ACHN (cell line): ENCODE measurements around the gene GCNT2.
A peak's percentile ranks its signal among the peaks of the same experiment; 100 is the strongest.
"Not testable (repeated sequence)": the region's sequence is repeated elsewhere in the genome, so short reads cannot be mapped to it uniquely, and the experiment has no call there.

Experiments
- DNase-seq: peaks from one replicate; pipeline ENCODE4 v3.0.0-alpha.2; 2015
- in situ Hi-C: cut with HindIII; loops from 2 replicates; pipeline ENCODE4 v1.10.0; 2017; ENCODE audit warnings: low sequenced_read_pairs, low pct_ligation_motif_present, low pct_unique_long_range_greater_than_20kb

Gene GCNT2

DNA sequence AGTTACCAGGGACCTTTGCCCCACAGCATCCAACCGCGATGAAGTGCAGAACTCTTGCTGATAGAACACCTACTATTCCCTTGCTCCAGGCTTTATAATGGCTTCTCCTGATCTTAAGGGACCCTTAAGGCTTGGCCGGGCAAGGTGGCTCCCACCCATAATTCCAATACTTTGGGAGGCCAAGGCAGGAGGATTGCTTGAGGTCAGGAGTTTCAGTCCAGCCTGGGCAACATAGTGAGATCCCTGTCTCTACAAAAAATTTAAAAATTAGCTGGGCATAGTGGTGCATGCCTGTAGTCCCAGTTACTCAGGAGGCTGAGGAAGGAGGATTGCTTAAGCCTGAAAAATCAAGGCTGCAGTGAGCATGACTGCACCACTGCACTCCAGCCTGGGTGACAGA lies 68.8 kb downstream of the GCNT2 start:
- DNase-seq: no peak
- in situ Hi-C loops: no loop called here

DNA sequence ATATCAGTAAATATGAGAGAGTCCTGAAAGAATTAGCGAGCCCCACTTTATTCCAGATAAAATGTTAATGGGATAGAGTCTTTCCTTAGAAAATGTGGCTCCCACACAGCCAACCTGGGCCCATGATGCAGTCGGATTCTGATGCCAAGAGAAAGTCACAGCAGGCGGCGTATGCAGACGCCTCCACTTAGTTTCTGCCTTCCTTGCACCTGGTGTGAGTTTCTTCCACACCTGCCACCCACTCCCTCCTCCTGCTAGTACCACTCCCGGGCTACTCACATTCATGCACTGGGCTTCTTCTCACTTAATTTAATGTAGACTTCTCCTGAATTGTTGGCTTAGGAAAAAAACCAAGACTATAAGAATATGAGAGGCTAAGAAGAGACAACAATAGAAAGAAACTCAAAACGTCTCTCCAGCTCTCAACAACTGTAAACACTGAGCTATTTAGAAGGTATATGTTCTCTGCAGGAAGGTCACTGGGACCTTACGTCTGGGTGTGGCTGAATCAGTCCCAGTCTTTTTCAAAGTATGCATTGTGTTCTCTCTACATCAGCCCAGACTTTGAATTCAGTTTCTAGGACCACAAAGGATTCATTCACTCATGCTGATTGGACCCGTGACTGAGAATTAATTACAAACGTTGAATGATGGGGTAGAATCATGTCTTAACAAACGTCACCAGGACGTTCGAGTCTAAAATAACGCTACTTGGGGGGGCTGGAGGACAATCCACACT lies 70.4 kb downstream of the GCNT2 start:
- no peak for DNase-seq
- in situ Hi-C loops: no loop called here

DNA sequence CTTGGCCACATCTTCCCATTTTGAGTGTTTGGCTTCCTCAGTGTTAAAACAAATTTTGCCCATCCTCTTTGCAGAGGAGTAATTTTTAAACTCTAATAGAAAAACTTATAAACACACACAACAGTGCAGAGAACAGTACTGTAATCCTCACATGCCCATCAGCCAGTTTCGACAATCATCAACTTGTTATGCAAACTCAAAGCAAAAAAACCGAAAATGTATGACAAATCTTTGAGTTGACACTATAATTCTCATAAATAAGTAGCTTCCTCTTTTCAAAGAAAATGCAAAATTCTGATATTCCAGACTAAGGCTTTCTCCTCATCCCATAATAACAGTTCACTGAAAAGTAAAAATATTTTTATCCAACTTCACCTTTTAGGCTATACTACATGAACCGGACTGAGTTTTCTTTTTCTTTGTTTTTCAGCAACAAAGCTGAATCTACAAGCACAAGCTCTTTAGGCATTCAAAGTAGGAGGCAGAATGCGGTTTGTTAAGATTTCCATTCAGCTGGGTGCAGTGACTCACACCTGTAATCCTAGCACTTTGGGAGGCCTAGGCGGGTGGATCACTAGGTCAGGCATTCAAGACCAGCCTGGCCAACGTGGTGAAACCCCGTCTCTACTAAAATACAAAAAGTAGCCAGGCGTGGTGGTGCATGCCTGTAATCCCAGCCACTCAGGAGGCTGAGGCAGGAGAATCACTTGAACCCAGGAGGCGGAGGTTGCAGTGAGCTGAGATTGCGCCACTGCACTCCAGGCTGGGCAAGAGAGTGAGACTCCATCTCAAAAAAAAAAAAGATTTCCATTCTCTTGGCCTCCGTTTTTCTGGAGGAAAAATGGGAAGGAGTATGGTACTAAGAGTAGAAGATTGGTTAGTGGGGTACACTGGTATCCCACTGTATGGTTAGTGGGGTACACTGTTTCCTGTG lies 74.8 kb downstream of the GCNT2 start:
- in situ Hi-C loops: no loop called here
- DNase-seq: peak; percentile 46

DNA sequence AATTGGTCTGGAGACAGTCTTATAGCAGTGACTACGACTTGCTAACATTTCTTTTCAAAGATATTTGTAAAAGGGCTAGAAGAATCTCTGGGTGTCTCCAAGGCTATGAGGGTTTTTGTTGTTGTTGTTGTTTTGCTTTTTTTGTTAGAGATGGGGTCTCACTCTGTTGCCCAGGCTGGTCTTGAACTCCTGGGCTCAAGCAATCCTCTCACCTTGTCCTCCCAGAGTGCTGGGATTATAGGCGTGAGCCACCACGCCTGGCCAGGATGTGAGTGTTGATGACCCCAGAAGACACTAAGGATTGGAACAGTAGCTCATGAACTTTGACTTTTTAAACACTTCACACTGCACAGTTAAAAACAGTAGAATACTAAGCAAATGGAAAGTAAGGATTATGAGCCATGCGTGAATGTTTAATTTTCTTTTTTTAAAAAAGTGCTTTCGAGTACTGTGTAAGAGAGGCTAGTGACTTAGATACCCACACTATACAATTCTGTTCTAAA lies 76.4 kb downstream of the GCNT2 start:
- in situ Hi-C loops: no loop called here
- DNase-seq: no peak

DNA sequence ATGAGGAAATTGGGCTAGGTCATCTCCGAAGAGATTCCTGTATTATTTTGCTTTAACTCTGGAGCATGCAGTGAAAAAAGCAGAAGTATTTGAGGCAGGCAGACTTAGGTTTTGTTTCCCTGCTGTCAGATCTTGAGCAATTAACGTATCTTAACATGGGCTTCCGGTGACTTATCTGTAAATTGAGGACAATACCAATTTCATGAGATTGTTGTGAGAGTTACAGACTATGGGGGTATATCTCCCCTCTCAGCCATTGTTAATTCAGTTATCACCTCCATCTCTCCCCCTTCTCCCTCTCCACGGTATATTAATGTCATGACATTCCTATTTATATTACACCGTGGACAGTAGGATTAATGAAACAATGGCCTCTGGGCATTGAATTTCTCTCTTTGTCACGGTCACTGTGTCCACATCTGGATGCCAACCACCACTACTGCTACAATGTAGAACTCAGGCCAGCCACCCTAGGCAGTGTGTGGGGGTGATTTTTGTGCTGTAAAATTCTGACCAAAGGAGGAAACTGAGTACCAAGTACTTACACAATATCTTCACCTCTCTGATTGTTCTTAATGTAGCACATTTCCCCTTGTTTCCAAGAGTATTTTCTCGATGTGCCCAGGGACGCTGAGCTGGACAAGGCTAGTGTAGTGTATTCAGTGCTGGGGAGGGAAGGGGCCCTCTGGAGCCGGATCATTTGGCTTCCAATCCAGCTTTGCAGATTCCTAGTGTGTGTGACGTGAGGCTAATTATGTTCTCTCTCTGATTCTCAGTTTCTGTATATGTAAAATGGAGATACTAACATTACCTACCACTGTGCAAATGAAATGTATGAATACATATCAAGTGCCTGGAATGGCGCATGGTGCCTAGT lies 77.2 kb downstream of the GCNT2 start:
- in situ Hi-C loops: no loop called here
- DNase-seq: no peak

DNA sequence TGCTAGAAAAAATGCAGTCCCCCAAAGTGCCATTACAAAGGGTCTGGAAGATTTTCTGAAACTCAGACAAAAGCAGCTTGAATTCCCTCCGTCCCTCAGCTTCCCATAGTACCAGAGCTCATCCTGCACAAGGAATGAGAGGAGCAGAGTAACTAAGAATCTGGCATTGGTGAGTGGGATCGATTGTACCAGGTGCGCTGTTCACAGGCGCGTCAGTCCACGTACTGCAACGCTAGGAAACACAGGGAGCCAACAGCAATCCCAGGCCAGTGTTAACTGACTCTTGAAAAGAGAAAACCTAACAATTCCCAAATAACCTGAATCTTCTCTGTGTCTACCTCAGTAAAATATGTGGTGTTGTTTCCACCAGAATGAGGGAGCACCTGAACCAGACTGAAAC lies 77.9 kb downstream of the GCNT2 start:
- in situ Hi-C loops: no loop called here
- no peak for DNase-seq

DNA sequence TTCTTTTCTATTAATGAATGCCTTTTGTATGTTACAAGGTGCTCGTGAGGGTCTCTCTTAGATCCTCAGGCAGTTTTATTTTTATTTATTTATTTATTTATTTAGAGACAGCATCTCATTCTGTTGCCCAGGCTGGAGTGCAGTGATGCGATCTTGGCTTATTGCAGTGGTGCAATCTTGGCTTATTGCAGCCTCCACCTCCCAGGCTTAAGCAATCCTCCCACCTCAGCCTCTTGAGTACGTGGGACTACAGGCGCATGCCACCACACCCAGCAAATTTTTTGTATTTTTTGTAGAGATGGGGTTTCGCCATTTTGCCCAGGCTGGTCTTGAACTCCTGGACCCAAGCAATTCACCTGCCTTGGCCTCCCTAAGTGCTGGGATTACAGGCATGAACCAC lies 79.5 kb downstream of the GCNT2 start:
- in situ Hi-C loops, DNase-seq: not testable (repeated sequence)

DNA sequence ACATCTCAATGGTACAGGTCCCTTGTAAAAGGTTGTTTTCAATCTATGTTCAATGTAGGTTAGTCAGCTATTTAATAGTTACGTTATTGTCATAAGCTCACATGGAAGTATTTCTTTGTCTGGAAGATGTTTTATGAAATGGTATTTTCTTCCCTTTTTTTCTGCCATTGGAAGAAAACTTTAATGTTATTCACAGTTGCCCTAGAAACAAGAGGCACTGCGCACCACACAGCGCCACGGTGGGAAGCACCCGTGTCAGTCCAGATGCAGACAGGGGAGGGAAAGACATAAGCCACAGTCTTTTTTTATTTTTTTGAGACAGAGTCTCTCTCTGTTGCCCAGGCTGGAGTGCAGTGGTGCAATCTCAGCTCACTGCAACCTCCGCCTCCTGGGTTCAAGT lies 82.1 kb downstream of the GCNT2 start:
- no peak for DNase-seq
- in situ Hi-C loops: no loop called here

DNA sequence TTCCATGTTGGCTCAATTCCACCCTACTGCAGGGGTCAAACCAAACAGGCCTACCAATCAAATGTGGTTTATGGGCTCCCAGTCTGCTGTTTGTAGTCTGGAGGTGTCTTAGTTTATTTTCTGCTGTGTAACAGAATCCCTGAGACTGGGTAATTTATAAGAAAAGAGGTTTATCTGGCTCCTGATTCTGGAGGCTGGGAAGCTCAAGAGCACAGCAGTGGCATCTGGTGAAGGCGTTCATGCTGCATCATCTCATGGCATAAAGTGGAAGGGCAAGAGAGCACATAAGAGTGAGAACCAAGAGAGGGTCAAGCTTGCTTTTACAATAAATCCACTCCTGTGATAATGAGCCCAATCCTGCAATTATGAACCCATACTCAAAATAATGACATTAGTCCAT lies 87.9 kb downstream of the GCNT2 start:
- in situ Hi-C loops: no loop called here

DNA sequence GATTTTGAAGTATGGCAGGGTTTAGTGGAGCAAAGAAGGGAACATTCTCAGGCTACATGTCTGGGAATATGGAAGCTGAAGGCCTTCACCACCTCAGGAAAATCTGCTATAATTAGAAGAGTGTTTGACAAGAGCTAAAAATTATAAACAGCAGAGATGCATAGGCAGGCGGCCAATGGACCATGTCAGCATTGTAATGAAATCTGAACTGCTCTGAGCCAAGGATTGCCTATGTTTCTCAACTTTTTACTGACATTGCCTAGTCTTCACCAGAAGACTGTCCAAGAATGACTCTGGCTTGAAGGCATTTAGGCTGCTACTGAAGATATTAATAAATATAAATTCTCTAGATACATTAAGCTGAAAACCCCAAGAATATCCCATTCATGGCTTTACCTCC lies 89.1 kb downstream of the GCNT2 start:
- DNase-seq: no peak
- in situ Hi-C loops: no loop called here

More for the DNA sequence above, 87.9 kb downstream of the GCNT2 start:
- DNase-seq: no peak

DNA sequence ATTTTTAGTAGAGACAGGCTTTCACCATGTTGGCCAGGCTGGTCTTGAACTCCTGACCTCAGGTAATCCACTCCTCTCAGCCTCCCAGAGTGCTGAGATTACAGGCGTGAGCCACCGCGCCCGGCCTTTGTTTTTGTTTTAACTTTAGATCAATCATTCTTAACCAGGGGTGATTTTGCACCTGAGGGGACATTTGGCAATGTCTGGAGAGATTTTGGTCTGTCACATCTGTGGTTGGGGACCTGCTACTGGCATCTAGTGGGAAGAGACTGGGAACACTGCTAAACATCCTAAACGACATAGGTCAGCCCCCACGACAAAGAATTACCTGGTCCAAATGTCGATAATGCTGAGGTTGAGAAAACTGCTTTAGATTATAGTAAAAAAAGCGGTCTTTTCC lies 91.0 kb downstream of the GCNT2 start:
- in situ Hi-C loops: no loop called here
- DNase-seq: no peak

DNA sequence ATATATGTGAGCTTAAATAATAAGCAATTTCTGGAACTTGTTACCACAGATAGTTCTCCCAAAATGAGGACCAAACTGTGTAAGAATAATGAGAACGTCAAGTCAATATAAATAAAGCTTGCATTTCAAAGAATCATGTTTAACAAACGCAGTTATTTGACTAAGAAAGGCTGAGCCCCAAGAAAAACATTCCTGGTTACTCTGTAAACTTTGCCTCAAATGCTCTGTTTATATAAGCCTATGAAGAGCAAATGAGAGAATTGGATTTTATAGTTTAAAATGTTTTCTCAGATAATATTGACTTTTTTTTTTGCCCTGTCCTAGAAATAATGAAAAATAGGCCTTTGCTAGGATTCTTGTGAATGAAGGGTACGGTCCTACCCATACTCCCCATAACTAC lies 91.9 kb downstream of the GCNT2 start:
- in situ Hi-C loops: no loop called here
- DNase-seq: no peak

DNA sequence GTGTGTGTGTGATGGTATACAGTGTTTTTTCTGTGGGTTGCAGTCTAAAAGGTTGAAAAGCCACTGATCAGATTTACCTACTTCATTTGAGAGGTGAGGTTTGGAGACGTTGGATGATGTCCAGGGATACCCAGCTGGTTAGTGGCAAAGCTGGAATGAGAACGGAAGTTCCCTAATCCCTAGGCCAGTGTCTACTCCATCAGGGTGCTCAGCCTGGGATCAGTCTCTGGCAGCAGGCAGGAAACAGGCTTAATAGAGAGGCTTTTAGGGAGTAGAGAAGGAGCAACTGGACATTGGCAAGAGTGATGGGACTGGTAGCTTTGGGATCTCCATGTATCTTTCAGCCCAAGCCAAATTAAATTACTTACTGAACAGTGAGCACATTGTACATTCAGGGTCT lies 92.6 kb downstream of the GCNT2 start:
- no peak for DNase-seq
- in situ Hi-C loops: no loop called here

DNA sequence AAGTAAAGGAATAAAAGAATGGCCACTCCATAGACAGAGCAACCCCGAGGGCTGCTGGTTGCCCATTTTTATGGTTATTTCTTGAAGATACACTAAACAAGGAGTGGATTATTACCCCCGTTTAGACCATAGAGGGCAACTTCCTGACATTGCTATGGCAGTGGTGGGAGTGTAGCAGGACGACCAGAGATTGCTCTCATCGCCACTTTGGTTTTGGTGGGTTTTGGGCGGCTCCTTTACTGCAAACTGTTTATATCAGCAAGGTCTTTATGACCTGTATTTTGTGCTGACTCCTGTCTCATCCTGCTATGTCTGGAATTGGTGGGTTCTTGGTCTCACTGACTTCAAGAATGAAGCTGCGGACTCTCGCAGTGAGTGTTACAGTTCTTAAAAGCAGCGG lies 94.5 kb downstream of the GCNT2 start:
- in situ Hi-C loops: no loop called here
- no peak for DNase-seq

DNA sequence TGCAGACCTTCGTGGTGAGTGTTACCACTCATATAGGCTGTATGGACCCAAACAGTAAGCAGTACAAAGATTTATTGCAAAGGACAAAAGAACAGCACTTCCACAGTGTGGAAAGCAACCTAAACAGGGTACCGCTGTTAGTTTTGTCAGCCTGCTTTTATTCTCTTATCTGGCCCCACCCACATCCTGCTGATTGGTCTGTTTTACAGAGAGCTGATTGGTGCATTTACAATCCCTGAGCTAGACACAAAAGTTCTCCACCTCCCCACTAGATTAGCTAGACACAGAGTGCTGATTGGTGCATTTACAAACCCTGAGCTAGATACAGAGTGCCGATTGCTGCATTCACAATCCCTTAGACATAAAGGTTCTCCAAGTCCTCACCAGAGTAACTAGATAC lies 95.1 kb downstream of the GCNT2 start:
- in situ Hi-C loops: not testable (repeated sequence)

DNA sequence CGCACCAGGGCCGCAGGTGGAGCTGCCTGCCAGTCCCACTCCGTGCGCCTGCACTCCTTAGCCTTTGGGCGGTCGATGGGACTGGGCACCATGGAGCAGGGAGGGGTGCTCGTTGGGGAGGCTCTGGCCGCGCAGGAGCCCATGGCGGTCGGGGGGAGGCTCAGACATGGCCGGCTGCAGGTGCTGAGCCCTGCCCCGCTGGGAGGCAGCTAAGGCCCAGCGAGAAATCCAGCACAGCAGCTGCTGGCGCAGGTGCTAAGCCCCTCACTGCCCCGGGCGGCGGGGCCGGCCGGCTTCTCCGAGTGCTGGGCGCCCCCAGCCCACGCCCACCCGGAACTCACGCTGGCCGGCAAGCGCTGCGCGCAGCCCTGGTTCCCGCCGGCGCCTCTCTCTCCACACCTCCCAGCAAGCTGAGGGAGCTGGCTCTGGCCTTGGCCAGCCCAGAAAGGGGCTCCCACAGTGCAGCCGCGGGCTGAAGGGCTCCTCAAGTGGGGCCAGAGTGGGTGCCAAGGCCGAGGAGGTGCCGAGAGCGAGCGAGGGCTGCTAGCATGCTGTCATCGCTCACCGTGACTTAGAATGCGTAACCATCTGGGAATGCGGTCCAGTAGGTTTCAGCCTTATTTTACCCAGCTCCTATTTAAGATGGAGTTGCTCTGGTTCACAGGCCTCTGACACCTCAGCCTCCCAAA lies 96.0 kb downstream of the GCNT2 start:
- no peak for DNase-seq
- in situ Hi-C loops: no loop called here

More for the DNA sequence above, 95.1 kb downstream of the GCNT2 start:
- not testable (repeated sequence) for DNase-seq

DNA sequence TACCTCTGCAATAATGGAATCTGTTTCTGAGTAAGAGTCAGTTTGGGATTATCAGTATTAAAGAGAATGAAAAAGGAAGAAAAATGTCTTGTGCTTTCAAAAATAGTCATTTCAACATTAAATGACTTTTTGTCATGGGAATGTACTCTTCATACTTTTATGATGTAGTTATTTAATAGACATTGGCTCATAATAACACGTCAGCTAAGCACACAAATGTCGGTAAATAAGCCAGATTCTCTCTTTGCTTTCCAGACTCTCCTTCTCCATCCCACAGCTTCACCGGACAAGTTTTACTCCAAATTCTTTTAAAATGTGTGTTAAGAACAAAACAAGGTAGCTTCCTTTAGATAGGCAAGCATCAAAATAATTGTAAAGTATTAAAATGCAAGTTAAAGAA lies 97.3 kb downstream of the GCNT2 start:
- in situ Hi-C loops: no loop called here
- no peak for DNase-seq

DNA sequence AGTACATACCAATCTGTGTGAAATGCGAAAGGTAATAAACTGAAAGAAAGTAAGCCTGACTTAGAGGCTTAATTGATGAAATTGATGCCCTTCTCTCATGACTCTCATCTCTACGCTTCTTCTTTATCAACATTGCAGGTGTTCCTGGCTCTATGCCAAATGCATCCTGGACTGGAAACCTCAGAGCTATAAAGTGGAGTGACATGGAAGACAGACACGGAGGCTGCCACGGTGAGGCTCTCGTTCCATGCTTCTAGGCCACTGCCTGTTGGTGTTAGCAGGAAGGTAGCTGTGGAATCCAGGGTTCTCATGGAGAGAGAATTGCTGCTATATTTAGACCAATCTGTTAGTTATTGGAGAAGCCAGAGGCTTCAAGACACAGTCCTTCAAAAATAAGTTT lies 100.1 kb downstream of the GCNT2 start:
- DNase-seq: no peak
- in situ Hi-C loops: no loop called here
